ENCODE results near the gene MEGF11. TPM values are rescaled to one million over a fixed set of nuclear protein-coding genes. Genes with fewer than 3 reads are reported as not detected.

Gene MEGF11
- total RNA-seq, 1 experiment from 2014 or later, result 0.09 TPM

- Mint-ChIP-seq H3K4me3 (ENCODE audit: low read depth, unreplicated experiment) (no peak overlapping the region), H3K9me3 (ENCODE audit: low read depth, unreplicated experiment) (no peaks in the 10 kb centered on the region), H3K27me3 (ENCODE audit: unreplicated experiment) (peaks cover 99% of the 10 kb centered on the region), H3K4me1 (ENCODE audit: low read depth, unreplicated experiment) (no peaks in the 10 kb centered on the region), H3K27ac (ENCODE audit: unreplicated experiment) (no peak overlapping the region), H3K36me3 (ENCODE audit: insufficient read depth, unreplicated experiment) (no peaks in the 10 kb centered on the region)
- BruUV-seq (replicated peaks), result no TSS peak
- intact Hi-C loops (cut with micrococcal nuclease; ENCODE audit: unreplicated experiment), result no loop called here
- no peak for DNase-seq
- CTCF ChIA-PET, result no interaction called here
- TF ChIP-seq CTCF (IDR thresholded peaks at IDR 0.05; ENCODE audit: unreplicated experiment), result no peak
Measured at GRCh38 chr15:66101715-66102395, 151.7 kb downstream of the MEGF11 start.

GRCh38 chr15:66100761-66101160 lies 152.8 kb downstream of the MEGF11 start:
- peaks cover 99% of the 10 kb centered on the region for H3K27me3 Mint-ChIP-seq (ENCODE audit: unreplicated experiment)
- no peak overlapping the region for H3K27ac Mint-ChIP-seq (ENCODE audit: unreplicated experiment)
- no peak for DNase-seq
- no peaks in the 10 kb centered on the region for H3K4me1 Mint-ChIP-seq (ENCODE audit: low read depth, unreplicated experiment)
- no peaks in the 10 kb centered on the region for H3K36me3 Mint-ChIP-seq (ENCODE audit: insufficient read depth, unreplicated experiment)
- H3K4me3 Mint-ChIP-seq (ENCODE audit: low read depth, unreplicated experiment), result no peak overlapping the region
- intact Hi-C loops (cut with micrococcal nuclease; ENCODE audit: unreplicated experiment), result no loop called here
- H3K9me3 Mint-ChIP-seq (ENCODE audit: low read depth, unreplicated experiment), result no peaks in the 10 kb centered on the region
- CTCF ChIA-PET, result no interaction called here
- no TSS peak for BruUV-seq (replicated peaks)
- TF ChIP-seq CTCF (IDR thresholded peaks at IDR 0.05; ENCODE audit: unreplicated experiment), result no peak

GRCh38 chr15:66099950-66100671 lies 153.4 kb downstream of the MEGF11 start:
- Mint-ChIP-seq H3K27ac (ENCODE audit: unreplicated experiment) (no peak overlapping the region), H3K36me3 (ENCODE audit: insufficient read depth, unreplicated experiment) (no peaks in the 10 kb centered on the region), H3K4me3 (ENCODE audit: low read depth, unreplicated experiment) (no peak overlapping the region), H3K9me3 (ENCODE audit: low read depth, unreplicated experiment) (no peaks in the 10 kb centered on the region), H3K4me1 (ENCODE audit: low read depth, unreplicated experiment) (no peaks in the 10 kb centered on the region), H3K27me3 (ENCODE audit: unreplicated experiment) (peaks cover 99% of the 10 kb centered on the region)
- CTCF ChIA-PET, result no interaction called here
- TF ChIP-seq CTCF (IDR thresholded peaks at IDR 0.05; ENCODE audit: unreplicated experiment), result no peak
- intact Hi-C loops (cut with micrococcal nuclease; ENCODE audit: unreplicated experiment), result no loop called here
- BruUV-seq (replicated peaks), result no TSS peak
- DNase-seq, result no peak

- H3K36me3 Mint-ChIP-seq (ENCODE audit: insufficient read depth, unreplicated experiment), result no peaks in the 10 kb centered on the region
- CTCF ChIA-PET, result interaction anchor here (0.7 kb wide), 1 partner anchor 571 kb away, joined by 4 read pairs; no protein-coding TSS in a partner anchor
- no peak overlapping the region for H3K27ac Mint-ChIP-seq (ENCODE audit: unreplicated experiment)
- no peaks in the 10 kb centered on the region for H3K4me1 Mint-ChIP-seq (ENCODE audit: low read depth, unreplicated experiment)
- no peak for TF ChIP-seq CTCF (IDR thresholded peaks at IDR 0.05; ENCODE audit: unreplicated experiment)
- H3K9me3 Mint-ChIP-seq (ENCODE audit: low read depth, unreplicated experiment), result no peaks in the 10 kb centered on the region
- no peak for DNase-seq
- no TSS peak for BruUV-seq (replicated peaks)
- intact Hi-C loops (cut with micrococcal nuclease; ENCODE audit: unreplicated experiment), result no loop called here
- no peak overlapping the region for H3K4me3 Mint-ChIP-seq (ENCODE audit: low read depth, unreplicated experiment)
- peaks cover 99% of the 10 kb centered on the region for H3K27me3 Mint-ChIP-seq (ENCODE audit: unreplicated experiment)
Measured at GRCh38 chr15:66098022-66098363, 155.6 kb downstream of the MEGF11 start.
